ENCODE results near the gene LPP.

LPP gene

GRCh38 chr3:188331166-188331565, 177.2 kb downstream of the LPP start:
- DNase-seq (ENCODE audit: low read depth): no peak

GRCh38 chr3:188332085-188332484, 178.1 kb downstream of the LPP start:
- no peak for DNase-seq (ENCODE audit: low read depth)

- DNase-seq (ENCODE audit: low read depth): no peak
Observed at GRCh38 chr3:188335656-188336055, 181.7 kb downstream of the LPP start.

- DNase-seq (ENCODE audit: low read depth): no peak
Observed at GRCh38 chr3:188336178-188336577, 182.2 kb downstream of the LPP start.

- no peak for DNase-seq (ENCODE audit: low read depth)
Observed at GRCh38 chr3:188337232-188337631, 183.3 kb downstream of the LPP start.

DNA sequence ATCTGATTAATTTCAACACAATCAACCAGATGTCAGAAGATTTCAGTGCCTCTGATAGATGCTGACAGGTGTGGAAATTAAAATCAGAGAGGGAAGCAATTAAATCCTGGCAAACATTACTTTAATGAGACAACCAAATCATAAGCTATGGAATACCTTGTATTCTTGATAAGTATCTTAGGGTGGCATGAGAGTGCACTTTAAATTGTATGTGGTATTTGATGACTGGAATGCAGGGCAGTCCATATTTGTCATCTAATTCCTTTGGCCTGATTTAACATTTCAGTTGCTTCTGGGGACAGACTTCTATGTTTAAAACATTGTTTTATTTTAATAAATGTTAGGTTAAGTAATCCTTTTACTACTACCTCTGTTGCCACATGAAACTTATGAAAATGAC, 184.1 kb downstream of the LPP start:
- no peak for DNase-seq (ENCODE audit: low read depth)

DNA sequence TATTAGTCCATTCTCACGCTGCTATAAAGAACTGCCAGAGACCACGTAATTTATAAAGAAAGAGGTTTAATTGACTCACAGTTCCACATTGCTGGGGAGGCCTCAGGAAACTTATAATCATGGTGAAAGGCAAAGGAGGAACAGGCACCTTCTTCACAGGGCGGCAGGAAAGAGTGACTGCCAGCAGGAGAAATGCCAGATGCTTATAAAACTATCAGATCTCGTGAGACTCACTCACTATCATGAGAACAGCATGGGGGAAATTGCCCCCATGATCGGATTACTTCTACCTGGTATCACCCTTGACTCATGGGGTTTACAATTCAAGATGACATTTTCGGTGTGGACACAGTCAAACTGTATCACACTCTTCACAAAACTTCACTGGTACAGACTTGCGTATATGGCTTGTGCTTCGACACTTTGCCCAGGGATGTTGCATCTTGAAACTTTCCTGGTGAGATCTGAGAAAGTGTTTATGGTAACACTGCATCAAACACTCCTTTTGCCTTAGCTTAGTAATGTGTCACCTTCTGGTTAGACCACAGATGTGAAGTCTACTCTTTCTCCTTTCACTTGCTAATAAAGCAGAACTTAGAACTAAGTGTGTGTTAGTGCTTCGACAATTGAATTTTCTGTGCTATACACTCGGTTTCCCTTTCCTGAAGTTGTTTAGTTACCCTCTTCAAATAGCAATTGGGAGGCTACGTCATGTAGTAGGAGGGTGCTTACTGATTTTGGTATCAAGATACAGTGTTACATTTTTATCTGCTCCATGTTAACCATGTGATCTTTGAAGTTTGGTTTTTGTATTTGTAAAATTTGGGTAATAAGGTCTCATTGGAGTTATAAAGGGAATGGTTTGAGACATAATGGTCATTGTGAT, 185.7 kb downstream of the LPP start:
- no peak for DNase-seq (ENCODE audit: low read depth)

GRCh38 chr3:188341501-188341900, 187.5 kb downstream of the LPP start:
- DNase-seq (ENCODE audit: low read depth): no peak

DNA sequence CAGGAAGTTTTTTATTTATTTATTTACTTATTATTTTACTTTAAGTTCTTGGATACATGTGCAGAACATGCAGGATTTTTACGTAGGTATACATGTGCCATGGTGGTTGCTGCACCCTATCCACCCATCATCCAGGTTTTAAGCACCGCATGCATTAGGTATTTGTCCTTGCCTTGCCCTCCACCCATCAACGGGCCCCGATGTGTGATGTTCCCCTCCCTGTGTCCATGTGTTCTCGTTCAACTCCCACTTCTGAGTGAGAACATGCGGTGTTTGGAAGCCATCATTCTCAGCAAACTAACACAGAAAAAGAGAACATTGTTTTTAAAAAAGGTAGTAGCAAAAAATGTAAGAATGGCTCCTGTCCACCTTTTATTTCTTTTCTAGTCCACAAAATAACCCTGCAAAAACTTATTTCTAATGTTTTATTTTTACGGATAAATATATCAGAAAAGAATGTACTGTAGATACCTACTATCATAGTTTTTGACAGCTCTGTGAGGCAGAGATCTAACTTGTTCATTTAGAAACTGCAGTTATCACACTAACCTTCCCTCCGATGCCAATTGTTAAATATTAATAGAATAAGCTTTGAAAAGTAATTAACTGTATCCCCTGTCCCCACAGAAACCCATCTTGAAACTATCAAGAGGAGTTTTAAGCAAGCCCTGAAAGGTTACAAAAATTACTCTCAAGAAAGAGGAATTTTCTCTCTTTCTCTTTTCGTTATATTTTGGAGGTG, 189.2 kb downstream of the LPP start:
- DNase-seq (ENCODE audit: low read depth): no peak

DNA sequence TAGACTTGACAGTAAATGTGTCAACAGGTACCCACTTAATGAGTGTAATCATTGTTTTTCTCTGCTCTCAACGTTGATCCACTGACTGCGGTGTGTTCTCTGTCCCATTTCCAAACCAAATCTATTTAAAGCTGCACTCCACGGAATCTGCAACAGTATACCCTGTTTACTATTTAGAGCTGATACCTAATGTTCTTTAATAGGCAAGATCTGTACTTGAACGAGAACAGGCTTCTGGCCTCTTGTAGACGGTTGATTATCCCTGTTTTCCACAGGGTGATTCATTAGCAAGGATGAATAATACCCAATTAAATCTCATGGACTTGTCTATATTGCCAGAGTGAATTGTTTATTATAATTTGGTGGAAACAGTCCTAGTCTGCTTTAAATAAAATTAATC, 189.9 kb downstream of the LPP start:
- DNase-seq (ENCODE audit: low read depth): no peak

- peak; percentile 65 for DNase-seq (ENCODE audit: low read depth)
Observed at GRCh38 chr3:188345223-188345622, 191.3 kb downstream of the LPP start.

GRCh38 chr3:188348435-188349244, 194.7 kb downstream of the LPP start:
- peak; percentile 86 for DNase-seq (ENCODE audit: low read depth)

DNA sequence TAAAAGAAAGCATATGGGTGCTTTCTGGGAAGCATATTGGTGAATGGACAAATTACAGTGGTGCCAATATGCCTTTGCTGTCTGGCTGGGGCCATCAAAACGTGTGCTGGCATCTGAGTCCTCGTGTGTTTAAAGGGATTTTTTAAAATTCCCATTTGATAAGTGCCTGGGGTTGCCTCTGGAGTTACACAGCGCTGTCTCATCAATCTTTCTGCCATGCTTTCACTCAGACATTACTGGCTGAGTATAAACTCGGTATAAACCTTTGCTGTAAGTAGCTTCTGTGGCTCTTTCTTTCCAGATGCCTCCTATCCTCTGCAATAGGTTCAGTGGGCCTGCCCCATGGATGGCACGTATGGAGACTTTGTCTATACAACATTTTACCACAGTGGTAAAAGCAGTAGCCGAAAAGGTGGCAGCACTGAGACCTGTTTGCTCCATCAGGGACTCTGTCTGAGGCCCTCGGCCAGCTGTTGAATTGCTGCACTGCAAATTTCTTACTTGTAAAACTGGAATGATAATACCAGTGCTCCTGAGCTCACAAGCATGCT, 195.5 kb downstream of the LPP start:
- no peak for DNase-seq (ENCODE audit: low read depth)

DNA sequence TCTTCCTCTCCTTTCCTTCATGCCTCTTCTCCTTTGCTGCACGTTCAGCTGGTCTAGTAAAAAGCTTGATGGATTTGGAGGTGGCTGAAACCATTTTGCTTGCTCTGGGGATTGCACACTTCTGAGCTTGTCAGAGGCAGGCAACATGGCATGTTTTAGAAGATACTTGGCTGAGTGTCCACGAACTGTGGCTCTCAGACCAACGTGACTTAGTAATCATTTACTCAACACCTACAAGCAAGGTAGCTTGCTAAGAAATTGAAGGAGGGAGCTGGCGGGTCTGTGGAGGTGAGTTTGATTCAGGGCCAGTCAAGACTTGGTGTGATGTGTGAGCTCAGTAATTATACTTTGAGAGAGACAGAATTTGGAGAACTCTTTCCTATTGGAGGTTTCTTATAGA, 196.0 kb downstream of the LPP start:
- no peak for DNase-seq (ENCODE audit: low read depth)

GRCh38 chr3:188350961-188351360, 197.0 kb downstream of the LPP start:
- no peak for DNase-seq (ENCODE audit: low read depth)

- DNase-seq (ENCODE audit: low read depth): no peak
Observed at GRCh38 chr3:188351648-188352047, 197.7 kb downstream of the LPP start.

- DNase-seq (ENCODE audit: low read depth): no peak
Observed at GRCh38 chr3:188352196-188352927, 198.4 kb downstream of the LPP start.

DNA sequence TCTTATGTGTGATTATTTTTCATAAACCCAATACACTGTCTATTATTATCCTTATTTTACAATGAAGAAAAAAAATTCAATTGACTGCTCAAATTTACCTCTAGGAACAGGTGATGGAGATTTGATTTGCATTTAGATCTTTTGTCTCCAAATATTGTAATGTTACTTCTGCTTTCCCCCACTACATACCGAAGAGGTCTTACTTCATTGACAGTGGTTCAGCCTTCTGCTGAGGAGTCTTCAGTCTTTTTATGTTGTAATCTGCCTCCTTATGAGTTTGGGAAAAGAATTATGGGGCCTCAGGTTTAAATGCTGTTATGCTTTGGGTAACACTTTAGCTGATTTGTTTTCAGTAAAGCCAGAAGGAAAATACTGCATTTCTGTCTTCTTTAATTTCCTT, 199.5 kb downstream of the LPP start:
- no peak for DNase-seq (ENCODE audit: low read depth)

DNA sequence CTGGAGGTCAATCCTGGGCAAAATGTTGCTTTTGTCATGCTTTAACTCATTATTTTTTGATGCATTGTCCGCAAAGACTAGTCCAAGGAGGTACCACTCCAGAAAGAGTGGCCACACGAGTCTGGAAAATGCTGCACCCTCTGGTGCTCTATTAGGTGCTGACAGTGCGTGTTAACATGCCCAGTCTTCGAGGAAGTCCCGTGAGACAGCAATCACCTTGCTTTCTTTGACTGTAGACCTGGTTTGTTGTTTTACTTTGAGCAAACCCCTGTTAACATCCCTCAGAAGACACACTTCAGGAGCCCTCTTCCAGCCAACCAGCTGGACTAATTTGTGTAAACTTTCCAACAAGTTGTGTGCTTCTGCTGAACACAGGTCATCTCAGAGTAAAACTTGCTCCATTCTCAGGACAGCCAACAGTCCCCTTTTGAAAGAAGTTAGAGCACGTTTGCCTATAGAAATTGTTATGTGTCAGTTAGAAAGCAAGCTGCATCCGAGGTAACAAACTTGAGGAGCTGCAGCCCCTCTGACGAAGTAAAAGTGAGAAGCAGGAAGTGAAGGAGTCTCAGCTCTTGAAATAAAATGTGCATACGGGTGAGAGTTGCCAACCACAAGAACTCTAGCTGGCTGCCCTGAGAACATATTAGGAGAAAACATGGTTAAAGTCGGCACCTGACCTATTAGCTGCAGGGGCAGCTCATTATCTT, 205.0 kb downstream of the LPP start:
- no peak for DNase-seq (ENCODE audit: low read depth)

GRCh38 chr3:188360364-188360881, 206.5 kb downstream of the LPP start:
- no peak for DNase-seq (ENCODE audit: low read depth)

DNA sequence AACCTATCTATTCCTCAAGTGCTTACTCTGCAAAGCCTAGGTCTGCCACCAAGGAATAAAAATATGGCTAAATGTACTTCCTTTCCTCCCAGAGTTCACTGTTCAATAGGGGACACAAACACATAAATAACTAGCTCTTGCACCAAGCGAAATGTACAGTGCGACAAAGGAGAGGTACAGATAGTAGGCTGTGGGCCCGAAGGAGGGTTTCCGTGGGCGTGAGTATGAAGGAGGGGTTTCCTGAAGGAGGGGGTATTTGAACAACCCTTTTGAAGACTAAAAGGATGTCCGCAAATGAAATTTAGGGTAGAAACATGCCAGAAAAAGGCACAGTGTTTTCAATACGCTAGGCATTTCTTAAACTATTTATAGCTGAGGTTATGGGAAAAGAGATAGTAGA, 207.9 kb downstream of the LPP start:
- no peak for DNase-seq (ENCODE audit: low read depth)

Measured in non-pigmented ciliary epithelial cell (primary cell).